IPS-NIHi7 (cell line): ENCODE measurements around the gene REXO1.
A peak's percentile ranks its signal among the peaks of the same experiment; 100 is the strongest.

Source experiments
- DNase-seq: peaks from one replicate; pipeline ENCODE4 v3.0.0; 2012; ENCODE audit warnings: mixed read lengths; ENCODE audit errors: extremely low spot score

Gene REXO1

DNA sequence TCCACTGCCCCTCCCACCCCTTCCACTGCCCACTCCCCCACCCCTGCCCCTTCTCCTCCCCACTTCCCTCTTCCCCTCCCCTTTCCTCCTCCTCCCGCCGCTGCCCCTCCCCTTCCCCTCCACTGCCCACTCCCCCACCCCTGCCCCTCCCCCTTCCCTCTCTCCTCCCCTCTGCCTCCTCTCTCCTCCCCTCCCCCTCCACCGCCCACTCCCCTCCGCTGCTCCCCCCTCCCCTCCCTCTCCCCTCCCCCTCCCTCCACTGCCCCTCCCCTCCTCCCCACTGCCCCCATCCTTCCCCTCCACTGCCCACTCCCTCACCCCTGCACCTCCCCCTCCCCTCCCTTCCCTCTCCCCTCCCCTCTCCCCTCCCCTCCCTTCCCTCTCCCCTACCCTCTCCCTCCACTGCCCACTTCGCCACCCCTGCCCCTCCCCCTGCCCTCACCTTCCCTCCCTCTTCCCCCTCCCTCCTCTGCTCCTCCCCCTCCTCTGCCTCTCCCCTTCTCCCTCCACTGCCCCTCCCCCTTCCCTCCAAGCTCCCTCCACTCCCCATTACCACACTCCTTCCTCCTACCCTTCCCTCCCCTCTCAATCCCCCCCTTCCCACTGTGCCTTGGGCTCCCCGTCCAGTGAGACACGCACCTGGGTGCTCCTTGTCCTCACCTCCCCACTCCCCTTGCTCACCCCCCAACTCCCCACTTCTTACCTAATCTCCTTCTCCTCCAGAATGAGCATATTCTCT lies 58.1 kb downstream of the REXO1 start:
- no peak for DNase-seq

GRCh38 chr19:1789261-1790041 lies 58.8 kb downstream of the REXO1 start:
- DNase-seq, result no peak

- DNase-seq, result no peak
These were observed 61.2 kb downstream of the REXO1 start for GRCh38 chr19:1787116-1787515.

DNA sequence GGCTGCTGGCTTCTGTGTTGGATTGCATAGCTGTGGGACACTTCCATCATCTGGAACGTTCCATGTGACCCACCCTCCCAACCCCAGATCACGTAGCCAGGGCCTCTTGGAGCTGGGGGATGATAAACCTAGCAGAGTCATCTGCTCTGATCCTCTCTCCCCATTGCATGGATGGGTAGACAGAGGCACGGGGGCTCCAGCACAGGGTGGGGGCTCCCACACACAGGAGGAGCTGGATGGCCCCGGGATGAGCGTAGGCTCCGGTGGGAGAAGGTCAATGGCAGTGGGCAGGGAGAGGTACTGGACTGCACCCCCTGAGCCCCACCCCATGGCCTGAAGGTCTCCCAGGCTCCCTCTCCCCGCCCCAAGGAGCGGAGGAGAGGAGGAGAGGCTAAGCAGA lies 61.6 kb downstream of the REXO1 start:
- DNase-seq, result no peak

DNA sequence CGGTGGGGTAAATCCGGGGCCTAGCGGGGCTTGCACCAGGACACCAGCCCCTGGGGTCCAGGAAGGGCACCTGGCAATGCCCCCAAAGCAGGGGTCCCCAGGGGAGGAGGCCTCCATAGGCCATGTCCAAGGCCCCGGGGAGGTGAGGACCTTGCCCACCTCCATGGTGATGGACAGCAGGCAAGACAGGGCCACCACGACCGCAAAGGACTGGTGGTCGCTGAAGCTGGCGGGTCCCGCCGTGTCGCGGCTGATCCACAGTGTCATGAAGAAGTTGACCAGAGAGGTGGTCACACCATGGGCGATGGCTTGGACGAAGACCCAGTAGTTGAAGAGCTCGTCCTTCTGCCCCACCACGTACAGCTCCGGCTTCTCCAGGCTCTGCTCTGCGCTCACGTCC lies 63.0 kb downstream of the REXO1 start:
- DNase-seq, result no peak

DNA sequence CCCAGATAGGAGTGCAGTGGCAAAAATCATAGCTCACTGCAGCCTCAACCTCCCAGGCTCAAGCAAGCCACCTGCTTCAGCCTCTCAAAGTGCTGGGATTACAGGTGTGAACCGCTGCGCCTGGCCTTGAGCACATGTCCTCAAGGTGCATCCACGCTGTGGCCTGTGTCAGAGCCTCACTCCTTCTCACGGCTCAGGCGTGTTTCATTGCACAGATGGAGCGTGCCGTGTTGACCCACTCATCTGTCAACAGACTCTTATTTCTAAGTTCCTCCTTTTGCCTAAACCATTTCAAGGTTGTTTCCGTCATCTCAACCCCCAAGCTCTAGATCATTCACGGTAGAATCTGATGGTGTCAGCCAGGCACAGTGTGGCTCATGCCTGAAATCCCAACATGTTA lies 64.4 kb downstream of the REXO1 start:
- no peak for DNase-seq

DNA sequence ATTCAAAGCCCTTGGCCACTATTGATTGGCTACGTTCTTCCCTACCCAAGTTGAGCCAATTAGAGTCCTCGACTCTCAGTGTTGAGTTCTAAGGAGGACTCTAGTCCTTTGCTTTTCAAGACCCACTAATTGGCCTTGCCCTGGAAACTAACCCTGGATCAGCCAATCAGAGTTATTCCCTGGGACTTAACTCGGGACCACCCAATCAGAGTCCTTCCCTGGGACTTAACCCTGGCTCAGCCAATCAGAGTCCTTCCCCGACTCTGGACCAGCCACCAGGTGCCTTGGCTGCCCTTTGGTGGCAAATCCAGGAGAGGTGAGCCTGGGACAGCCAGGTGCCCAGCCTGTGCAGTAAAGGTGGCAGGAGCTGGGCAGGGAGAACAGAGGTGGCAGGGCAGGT lies 64.9 kb downstream of the REXO1 start:
- DNase-seq, result no peak

DNA sequence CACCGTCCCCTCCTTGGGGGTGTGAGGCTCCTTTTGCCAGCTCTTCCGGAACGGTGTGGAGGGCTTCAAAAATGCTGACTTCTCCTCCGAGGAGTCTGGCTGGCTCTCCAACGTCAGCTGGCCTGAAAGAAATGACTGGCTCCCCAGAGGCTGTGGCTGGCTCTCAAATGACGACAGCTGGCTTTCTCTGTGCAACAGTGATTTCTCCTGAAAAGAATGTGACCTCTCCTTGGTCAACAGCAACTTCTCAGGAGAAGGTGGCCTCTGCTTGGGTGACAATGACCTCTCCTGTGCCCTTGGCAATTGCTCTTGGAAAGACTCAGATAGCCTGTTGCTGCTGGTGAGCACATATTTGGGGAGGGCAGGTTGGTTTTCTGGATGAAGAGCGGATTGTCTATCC lies 65.8 kb downstream of the REXO1 start:
- no peak for DNase-seq

GRCh38 chr19:1780272-1780958 lies 67.9 kb downstream of the REXO1 start:
- no peak for DNase-seq

DNA sequence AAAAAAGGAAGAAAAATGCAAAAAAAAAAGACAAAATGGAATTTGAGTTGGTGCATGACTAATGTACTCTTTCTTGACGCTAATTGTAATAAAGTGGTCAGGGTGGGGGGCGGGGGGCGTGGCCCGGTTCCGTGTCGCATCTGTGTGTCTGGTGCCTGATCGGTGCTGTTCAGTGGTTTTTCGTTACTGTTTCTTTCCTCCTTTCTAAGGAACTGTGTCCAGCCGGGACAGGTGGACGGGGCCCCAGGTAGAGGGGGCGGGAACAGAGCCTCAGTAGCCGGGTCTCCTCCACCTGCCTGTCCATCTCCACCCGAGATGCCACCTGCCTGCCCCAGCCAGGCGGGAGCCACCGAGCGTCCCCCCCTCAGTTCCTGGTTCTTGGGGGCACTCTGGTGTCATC lies 68.7 kb downstream of the REXO1 start:
- DNase-seq, result no peak

DNA sequence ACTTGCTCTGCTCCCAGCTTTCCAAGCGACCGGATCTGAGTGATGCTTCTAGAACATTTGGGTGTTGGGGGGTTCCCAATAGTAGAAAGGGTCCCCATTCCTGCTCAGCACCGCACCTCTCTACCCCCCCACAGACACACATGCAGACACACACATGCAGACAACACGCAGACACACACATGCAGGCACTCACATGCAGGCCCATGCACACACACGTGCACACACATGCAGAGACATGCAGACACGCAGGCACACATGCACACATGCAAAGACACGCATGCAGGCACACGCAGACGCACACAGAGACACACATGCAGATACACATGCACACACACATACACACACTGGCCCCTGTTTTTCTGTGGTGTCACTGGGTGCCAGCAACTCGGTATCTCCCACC lies 71.1 kb downstream of the REXO1 start:
- no peak for DNase-seq

DNA sequence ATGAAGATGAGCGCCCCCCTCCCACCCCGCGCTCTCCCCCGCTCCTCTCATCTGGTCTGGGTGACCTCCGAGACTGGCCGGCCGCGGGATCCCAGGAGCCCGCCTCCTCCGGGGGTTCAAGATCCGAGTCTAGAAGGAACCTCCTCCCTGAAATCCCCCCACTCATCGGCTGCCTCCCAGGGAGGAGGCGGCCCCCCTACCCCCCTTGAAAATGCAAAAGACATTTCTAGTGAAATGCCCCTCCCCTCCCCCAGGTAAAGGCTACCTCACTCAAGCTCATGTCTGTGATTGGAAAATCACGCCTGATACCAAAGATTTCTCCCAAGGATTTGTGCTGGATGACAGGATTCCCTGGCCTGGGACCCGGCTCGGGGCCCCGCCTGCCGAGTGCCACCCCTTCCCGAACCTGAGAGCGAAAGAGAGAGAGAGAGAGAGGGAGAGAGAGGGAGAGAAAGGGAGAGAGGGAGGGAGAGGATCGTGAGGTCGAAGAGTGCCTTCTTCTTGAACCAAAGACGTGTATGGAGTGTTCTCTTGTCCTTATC lies 71.6 kb downstream of the REXO1 start:
- no peak for DNase-seq

DNA sequence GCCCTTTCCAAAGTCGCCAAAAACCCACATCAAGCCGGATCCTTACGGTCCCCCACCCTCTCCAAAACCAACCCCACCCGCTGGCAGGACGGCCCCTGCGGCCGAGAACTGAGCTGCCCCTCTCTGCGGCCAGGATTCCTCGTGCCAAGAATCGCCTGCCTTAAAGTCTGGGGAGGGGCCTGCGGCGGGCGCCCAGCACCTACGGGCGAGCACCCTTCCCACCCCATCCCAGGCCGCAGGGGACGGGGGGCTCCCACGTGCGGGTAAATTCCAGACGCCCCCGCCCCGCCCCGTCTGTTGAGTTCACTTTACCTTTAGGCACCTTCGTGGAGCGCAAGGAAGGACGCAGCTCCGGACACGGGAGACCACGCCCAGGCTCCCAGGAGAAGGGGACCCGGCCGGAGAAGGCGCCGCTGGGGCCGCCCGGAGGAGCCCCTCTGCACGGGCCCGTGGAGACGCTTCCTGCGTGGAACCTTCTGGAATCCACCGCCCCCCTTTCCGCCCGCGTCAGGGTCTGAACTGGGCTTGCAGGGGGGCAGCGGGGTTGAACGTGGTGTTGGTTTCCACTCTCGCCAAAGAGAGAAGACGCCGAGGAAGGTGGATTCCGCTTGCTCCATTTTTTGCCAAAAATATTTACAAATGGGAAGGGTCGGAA lies 72.2 kb downstream of the REXO1 start:
- no peak for DNase-seq

GRCh38 chr19:1774989-1775772 lies 73.1 kb downstream of the REXO1 start:
- peak; percentile 80 for DNase-seq

- no peak for DNase-seq
These were observed 75.1 kb downstream of the REXO1 start for GRCh38 chr19:1773184-1773583.

DNA sequence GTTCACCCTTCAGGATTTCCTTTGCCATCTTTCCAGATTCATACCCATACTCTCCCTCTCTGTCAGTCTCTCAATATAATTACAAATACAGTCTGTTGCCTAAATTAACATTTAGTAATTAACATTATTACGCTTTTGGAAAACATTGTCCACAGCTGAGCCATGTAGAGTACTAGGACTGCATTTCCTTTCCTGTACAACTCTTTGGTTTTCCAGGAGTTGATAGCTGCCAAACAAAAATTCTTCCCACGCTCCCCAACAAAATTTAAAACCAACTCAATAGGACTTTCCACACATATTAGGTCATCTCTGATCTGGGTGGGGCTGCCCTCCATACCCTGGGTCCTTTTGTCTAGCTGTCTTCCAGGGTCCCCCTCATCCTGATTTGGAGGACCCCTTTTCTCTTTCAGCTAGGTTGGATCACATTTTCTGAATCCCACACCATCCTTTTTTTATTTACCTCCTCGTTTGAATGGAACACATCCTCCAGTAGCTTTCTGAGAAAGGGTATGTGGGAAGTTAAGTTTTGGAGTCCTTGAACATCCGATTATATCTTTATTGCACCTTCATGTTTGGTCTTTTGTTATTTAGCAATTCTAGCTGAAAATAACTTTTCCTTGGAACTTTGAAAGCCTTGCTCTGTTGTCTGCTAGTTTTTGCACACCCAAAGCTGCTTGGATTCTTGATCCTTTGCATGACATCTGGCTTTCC lies 77.3 kb downstream of the REXO1 start:
- no peak for DNase-seq

DNA sequence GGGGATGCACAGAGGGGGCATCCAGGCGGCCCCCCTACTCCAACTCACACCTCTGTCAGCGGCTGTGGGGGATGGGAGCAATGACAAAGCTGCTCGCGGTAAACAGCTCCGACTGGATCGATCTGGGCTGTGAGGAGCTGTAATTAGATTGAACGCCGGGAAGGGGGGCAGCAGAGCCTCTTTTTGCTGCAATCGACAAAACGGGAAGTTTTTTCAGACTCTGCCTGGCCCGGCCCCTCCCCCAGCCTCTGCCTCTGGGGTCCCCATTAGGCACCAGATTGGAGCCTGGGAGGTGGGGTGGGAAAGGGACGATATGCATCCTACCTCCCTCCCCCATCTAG lies 78.7 kb downstream of the REXO1 start:
- no peak for DNase-seq

DNA sequence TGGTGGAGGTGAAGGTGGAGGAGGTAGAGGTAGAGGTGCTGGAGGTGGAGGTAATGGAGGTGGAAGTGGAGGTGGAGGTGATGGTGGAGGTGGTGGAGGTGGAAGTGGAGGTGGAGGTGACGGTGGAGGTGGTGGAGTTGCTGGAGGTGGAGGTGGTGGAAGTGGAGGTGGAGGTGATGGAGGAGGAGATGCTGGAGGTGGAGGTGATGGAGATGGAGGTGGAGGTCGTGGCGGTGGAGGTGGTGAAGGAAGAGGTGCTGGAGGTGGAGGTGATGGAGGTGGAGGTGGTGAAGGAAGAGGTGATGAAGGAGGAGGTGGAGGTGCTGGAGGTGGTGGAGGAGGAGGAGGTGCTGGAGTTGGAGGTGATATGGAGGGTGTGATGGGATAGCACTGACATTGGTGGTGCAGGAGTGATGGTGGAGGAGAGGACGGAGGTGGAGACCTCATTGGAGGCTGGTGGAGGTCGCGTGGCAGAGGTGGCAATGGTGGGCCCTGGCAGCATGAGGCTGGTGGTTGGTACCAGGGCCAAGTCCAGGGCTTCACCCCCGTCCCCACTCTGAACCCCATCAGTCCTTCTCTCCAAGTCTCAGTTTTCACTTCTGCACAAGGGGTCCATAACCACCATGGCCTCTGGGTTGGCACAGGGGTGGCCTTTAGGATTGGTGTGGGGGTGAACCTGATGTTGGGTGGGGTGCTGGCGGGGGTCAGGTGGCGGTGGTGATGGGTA lies 79.2 kb downstream of the REXO1 start:
- DNase-seq, result no peak

GRCh38 chr19:1768248-1768647 lies 80.0 kb downstream of the REXO1 start:
- DNase-seq, result peak; percentile 87

DNA sequence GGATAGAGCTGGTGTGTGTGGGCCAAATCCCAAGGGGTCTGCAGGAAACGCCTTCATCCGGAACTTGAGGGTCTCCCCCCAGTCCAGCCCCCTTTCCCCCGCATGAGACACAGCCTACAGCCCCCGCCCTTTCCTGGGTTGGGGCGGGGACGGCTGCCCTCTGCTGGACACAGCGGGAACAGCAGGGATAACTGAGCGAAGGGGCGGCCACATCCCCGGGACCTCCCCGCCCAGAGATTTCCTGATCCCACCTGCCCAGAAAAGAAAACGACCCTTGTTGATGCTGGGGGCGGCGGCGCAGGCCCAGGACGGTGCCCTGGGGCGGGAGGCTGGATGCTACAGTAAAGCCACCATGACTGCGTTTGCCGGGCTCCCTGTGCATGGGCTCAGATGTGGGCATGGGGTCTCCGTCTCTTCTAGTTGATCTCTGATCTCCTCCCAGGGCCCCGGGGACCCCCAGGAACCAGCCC lies 80.8 kb downstream of the REXO1 start:
- DNase-seq, result peak; percentile 89
